Testis (tissue), 3 donors: ENCODE results near the gene HSPBP1. TPM values are rescaled to one million over a fixed set of nuclear protein-coding genes. Genes with fewer than 3 reads are reported as not detected.

Source experiments
- DNase-seq: peaks from one replicate; pipeline ENCODE4 v3.0.0-alpha.2; 2019
- H3K27ac ChIP-seq, 2 donors: fragments of 200-600 bp; sonication (generic); one replicate each; pipeline ENCODE4 v1.5.1; 2019
- H3K27me3 ChIP-seq: fragments of 200-600 bp; sonication (generic); one replicate; pipeline ENCODE4 v1.5.1; 2019
- H3K36me3 ChIP-seq: fragments of 200-600 bp; sonication (generic); one replicate; pipeline ENCODE4 v1.5.1; 2017; ENCODE audit warnings: low read depth; ENCODE audit errors: missing control alignments
- H3K4me1 ChIP-seq: fragments of 200-600 bp; sonication (generic); one replicate; pipeline ENCODE4 v1.5.1; 2019
- H3K4me3 ChIP-seq, 2 donors: fragments of 200-600 bp; sonication (generic); one replicate each; pipeline ENCODE4 v1.5.1; 2017 to 2019
- H3K9me3 ChIP-seq: fragments of 200-600 bp; sonication (generic); one replicate; pipeline ENCODE4 v1.5.1; 2017
- CTCF ChIP-seq, 3 experiments: fragments of 450-650 bp in 2 of 3; fragments of 200-600 bp in 1 of 3; sonication (generic) in 1 of 3; IDR thresholded peaks; one replicate each; pipeline ENCODE4 v1.5.1; 2016 to 2019; ENCODE audit warnings: antibody characterized with exemption in 3 of 3, mild to moderate bottlenecking in 2 of 3, moderate library complexity in 1 of 3
- POLR2A ChIP-seq: fragments of 450-650 bp; IDR thresholded peaks from one replicate; pipeline ENCODE4 v1.6.1; 2017; ENCODE audit warnings: antibody characterized with exemption, mild to moderate bottlenecking, moderate library complexity
- WGBS, 2 donors: methylation state at CpG; one replicate each; pipeline ENCODE4 v1.1.5; 2018; 5-methylcytosine and 5-hydroxymethylcytosine counted together
- intact Hi-C: fragments of 100-400 bp; cut with DNase I; formaldehyde crosslinking; loops from one replicate; pipeline ENCODE4 v1.15.1; 2023; ENCODE audit warnings: low total_unique reads
- polyA plus RNA-seq: library from polyadenylated mRNA; stranded (reverse); fragments of 350-450 nt; fragmentation: Illumina TruSeq; extraction: RNeasy Lipid Tissue Mini Kit (QIAGEN cat#74804); gene quantifications from one replicate; pipeline ENCODE4 v1.2.3, GENCODE V29; 2014; ENCODE audit warnings: low read depth, low replicate concordance; ENCODE audit not compliant: insufficient read depth
- total RNA-seq, 2 donors: library from RNA; depleted of rRNA; stranded (reverse); fragments of >200 nt; gene quantifications; one replicate each; pipeline ENCODE4 v1.2.3, GENCODE V29; 2016

HSPBP1 gene
- total and polyA plus RNA-seq, 3 donors from 2014 or later = 42.7 to 48.2 (median 43.5) TPM

GRCh38 chr19:55241935-55242464, 37.9 kb downstream of the HSPBP1 start:
- no peak overlapping the region for H3K4me3 ChIP-seq
- no peaks in the 10 kb centered on the region for H3K9me3 ChIP-seq
- no peaks in the 10 kb centered on the region for H3K36me3 ChIP-seq
- H3K27ac ChIP-seq = no peak overlapping the region
- 80 to 83% methylated on average over 7 to 16 of the region's 16 CpGs for WGBS, 2 donors
- TF ChIP-seq POLR2A (no peak), CTCF (IDR thresholded peaks at IDR 0.05) (no peak)
- DNase-seq = no peak
- intact Hi-C loops = no loop called here
- no peaks in the 10 kb centered on the region for H3K4me1 ChIP-seq
- no peaks in the 10 kb centered on the region for H3K27me3 ChIP-seq

GRCh38 chr19:55241143-55241934, 38.6 kb downstream of the HSPBP1 start:
- Histone ChIP-seq H3K27ac (no peak overlapping the region), H3K36me3 (no peaks in the 10 kb centered on the region), H3K4me3 (no peak overlapping the region), H3K27me3 (no peaks in the 10 kb centered on the region), H3K9me3 (no peaks in the 10 kb centered on the region), H3K4me1 (no peaks in the 10 kb centered on the region)
- intact Hi-C loops = no loop called here
- 90 to 92% methylated on average over 19 to 36 of the region's 37 CpGs for WGBS, 2 donors
- DNase-seq = no peak
- TF ChIP-seq POLR2A = no peak
- TF ChIP-seq CTCF (IDR thresholded peaks at IDR 0.05) = no peak

- Histone ChIP-seq H3K9me3 (no peaks in the 10 kb centered on the region), H3K36me3 (no peaks in the 10 kb centered on the region), H3K27ac (no peak overlapping the region), H3K4me1 (no peaks in the 10 kb centered on the region), H3K27me3 (no peaks in the 10 kb centered on the region), H3K4me3 (no peak overlapping the region)
- TF ChIP-seq CTCF (IDR thresholded peaks at IDR 0.05) (no peak), POLR2A (no peak)
- intact Hi-C loops = no loop called here
- 82 to 91% methylated on average over 5 to 6 of the region's 6 CpGs for WGBS, 2 donors
- no peak for DNase-seq
Measured at GRCh38 chr19:55240713-55241020, 39.2 kb downstream of the HSPBP1 start.

GRCh38 chr19:55239004-55239403, 40.9 kb downstream of the HSPBP1 start:
- H3K4me3 ChIP-seq = no peak overlapping the region
- no peaks in the 10 kb centered on the region for H3K27me3 ChIP-seq
- no peak overlapping the region for H3K27ac ChIP-seq
- no peak for DNase-seq
- WGBS, 2 donors = 91 to 94% methylated on average over 11 to 12 of the region's 12 CpGs
- H3K36me3 ChIP-seq = no peaks in the 10 kb centered on the region
- H3K4me1 ChIP-seq = no peaks in the 10 kb centered on the region
- no peaks in the 10 kb centered on the region for H3K9me3 ChIP-seq
- no peak for TF ChIP-seq POLR2A
- TF ChIP-seq CTCF (IDR thresholded peaks at IDR 0.05) = no peak
- intact Hi-C loops = no loop called here

GRCh38 chr19:55238030-55238429, 41.9 kb downstream of the HSPBP1 start:
- no peak for DNase-seq
- WGBS, 2 donors = 89 to 93% methylated on average over 7 to 8 of the region's 8 CpGs
- no peaks in the 10 kb centered on the region for H3K36me3 ChIP-seq
- H3K27ac ChIP-seq = no peak overlapping the region
- H3K4me3 ChIP-seq = no peak overlapping the region
- H3K9me3 ChIP-seq = no peaks in the 10 kb centered on the region
- no peaks in the 10 kb centered on the region for H3K27me3 ChIP-seq
- TF ChIP-seq POLR2A (no peak), CTCF (IDR thresholded peaks at IDR 0.05) (no peak)
- intact Hi-C loops = no loop called here
- no peaks in the 10 kb centered on the region for H3K4me1 ChIP-seq
